OCI-LY1 (cell line): ENCODE results near the gene FBXO36.

ENCODE experiments used
- H2AFZ ChIP-seq: fragments of 200-600 bp; sonication (generic), shearing (Covaris generic); 2 replicates; pipeline ENCODE4 v1.6.0; 2014; ENCODE audit warnings: antibody characterized with exemption, mild to moderate bottlenecking, low read length
- H3F3A ChIP-seq: fragments of 200-600 bp; sonication (generic), shearing (Covaris generic); 2 replicates; pipeline ENCODE4 v1.6.0; 2014; ENCODE audit warnings: mild to moderate bottlenecking, antibody characterized with exemption, low read length, moderate library complexity; ENCODE audit not compliant: insufficient read depth
- H3K27ac ChIP-seq: fragments of 200-600 bp; sonication (generic); 2 replicates; pipeline ENCODE4 v1.5.1; 2014; ENCODE audit warnings: low read length, mixed run types, mild to moderate bottlenecking, low read depth; ENCODE audit not compliant: poor library complexity, severe bottlenecking
- H3K27me3 ChIP-seq: fragments of 200-600 bp; sonication (generic); 2 replicates; pipeline ENCODE4 v1.6.0; 2014; ENCODE audit warnings: antibody characterized with exemption, mild to moderate bottlenecking, low read length, moderate library complexity; ENCODE audit not compliant: insufficient read depth
- H3K36me3 ChIP-seq: fragments of 200-600 bp; sonication (generic); 2 replicates; pipeline ENCODE4 v1.6.1; 2014; ENCODE audit warnings: mild to moderate bottlenecking, antibody characterized with exemption, low read length, moderate library complexity, mixed read lengths; ENCODE audit not compliant: insufficient read depth
- H3K4me1 ChIP-seq: fragments of 200-600 bp; sonication (generic); 2 replicates; pipeline ENCODE4 v1.5.1; 2014; ENCODE audit warnings: mild to moderate bottlenecking, low read length, moderate library complexity; ENCODE audit not compliant: insufficient read depth, severe bottlenecking
- H3K4me2 ChIP-seq: fragments of 200-600 bp; sonication (generic), shearing (Covaris generic); 2 replicates; pipeline ENCODE4 v1.6.1; 2014; ENCODE audit warnings: low read length
- H3K4me3 ChIP-seq: fragments of 200-600 bp; sonication (generic); 2 replicates; pipeline ENCODE4 v1.5.1; 2014; ENCODE audit warnings: low read length, low read depth, mild to moderate bottlenecking, mixed read lengths; ENCODE audit not compliant: poor library complexity, severe bottlenecking
- H3K79me2 ChIP-seq: fragments of 200-600 bp; shearing (Covaris generic); 2 replicates; pipeline ENCODE4 v1.6.1; 2016; ENCODE audit warnings: mixed run types, low read length, mixed read lengths; ENCODE audit not compliant: insufficient read depth
- H3K9ac ChIP-seq: fragments of 200-600 bp; sonication (generic), shearing (Covaris generic); 2 replicates; pipeline ENCODE4 v1.6.1; 2014; ENCODE audit warnings: mild to moderate bottlenecking, low read length, mixed read lengths
- H3K9me2 ChIP-seq: fragments of 200-600 bp; sonication (generic), shearing (Covaris generic); 2 replicates; pipeline ENCODE4 v1.6.1; 2014; ENCODE audit warnings: low read depth, mild to moderate bottlenecking, low read length, mixed read lengths
- H3K9me3 ChIP-seq: fragments of 200-600 bp; shearing (Covaris generic); 2 replicates; pipeline ENCODE4 v1.6.1; 2014; ENCODE audit warnings: low read length, mixed read lengths
- H4K20me1 ChIP-seq: fragments of 200-600 bp; sonication (generic), shearing (Covaris generic); 2 replicates; pipeline ENCODE4 v1.6.0; 2016; ENCODE audit warnings: mild to moderate bottlenecking, low read length; ENCODE audit not compliant: insufficient read depth
- EZH2 ChIP-seq: fragments of 200-600 bp; sonication (generic), shearing (Covaris generic); IDR thresholded peaks from 2 replicates; pipeline ENCODE4 v1.8.0; 2017; ENCODE audit warnings: borderline replicate concordance, mixed run types, mild to moderate bottlenecking, antibody characterized with exemption, low read length, moderate library complexity, mixed read lengths
- TF ChIP-seq, protein P1 (sequence below): fragments of 200-600 bp; sonication (generic), shearing (Covaris generic); IDR thresholded peaks from 2 replicates; pipeline ENCODE4 v1.5.1; 2017; ENCODE audit warnings: mild to moderate bottlenecking, antibody characterized with exemption, low read length, moderate library complexity, mixed read lengths

Gene FBXO36

DNA sequence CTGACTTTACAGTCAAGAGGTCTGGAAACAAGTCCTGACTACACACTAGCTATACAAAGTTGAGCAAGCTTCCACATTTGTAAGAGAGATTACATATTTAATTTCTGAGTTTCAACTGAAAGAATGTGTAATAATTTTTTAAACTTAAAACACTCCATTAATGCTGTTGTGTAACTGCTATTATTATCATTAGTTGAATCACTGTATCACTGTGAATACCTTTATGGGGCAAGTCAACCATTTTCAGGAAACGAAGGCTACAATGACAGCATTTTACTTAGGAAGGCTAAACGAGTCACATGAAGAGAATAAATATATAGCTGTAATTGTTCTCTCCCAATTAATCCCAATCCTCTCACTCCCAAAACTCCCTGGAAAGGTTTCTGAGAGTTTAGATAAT is 46.8 kb upstream of the FBXO36 start:
- Histone ChIP-seq H3K9me3 (no peaks in the 10 kb centered on the region), H3K27ac (no peak overlapping the region), H3K4me2 (no peak overlapping the region), H3K4me1 (peaks cover 5% of the 10 kb centered on the region), H3K9ac (no peak overlapping the region), H3K9me2 (no peaks in the 10 kb centered on the region), H3K79me2 (peaks cover 19% of the 10 kb centered on the region; the same call in 1 of the 2 replicates), H4K20me1 (no peaks in the 10 kb centered on the region), H3F3A (no peaks in the 10 kb centered on the region), H3K4me3 (no peak overlapping the region), H2AFZ (no peak overlapping the region), H3K36me3 (peaks cover 46% of the 10 kb centered on the region), H3K27me3 (no peaks in the 10 kb centered on the region)
- no peak for TF ChIP-seq EZH2
- TF ChIP-seq, protein P1, sequence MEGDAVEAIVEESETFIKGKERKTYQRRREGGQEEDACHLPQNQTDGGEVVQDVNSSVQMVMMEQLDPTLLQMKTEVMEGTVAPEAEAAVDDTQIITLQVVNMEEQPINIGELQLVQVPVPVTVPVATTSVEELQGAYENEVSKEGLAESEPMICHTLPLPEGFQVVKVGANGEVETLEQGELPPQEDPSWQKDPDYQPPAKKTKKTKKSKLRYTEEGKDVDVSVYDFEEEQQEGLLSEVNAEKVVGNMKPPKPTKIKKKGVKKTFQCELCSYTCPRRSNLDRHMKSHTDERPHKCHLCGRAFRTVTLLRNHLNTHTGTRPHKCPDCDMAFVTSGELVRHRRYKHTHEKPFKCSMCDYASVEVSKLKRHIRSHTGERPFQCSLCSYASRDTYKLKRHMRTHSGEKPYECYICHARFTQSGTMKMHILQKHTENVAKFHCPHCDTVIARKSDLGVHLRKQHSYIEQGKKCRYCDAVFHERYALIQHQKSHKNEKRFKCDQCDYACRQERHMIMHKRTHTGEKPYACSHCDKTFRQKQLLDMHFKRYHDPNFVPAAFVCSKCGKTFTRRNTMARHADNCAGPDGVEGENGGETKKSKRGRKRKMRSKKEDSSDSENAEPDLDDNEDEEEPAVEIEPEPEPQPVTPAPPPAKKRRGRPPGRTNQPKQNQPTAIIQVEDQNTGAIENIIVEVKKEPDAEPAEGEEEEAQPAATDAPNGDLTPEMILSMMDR: no peak

DNA sequence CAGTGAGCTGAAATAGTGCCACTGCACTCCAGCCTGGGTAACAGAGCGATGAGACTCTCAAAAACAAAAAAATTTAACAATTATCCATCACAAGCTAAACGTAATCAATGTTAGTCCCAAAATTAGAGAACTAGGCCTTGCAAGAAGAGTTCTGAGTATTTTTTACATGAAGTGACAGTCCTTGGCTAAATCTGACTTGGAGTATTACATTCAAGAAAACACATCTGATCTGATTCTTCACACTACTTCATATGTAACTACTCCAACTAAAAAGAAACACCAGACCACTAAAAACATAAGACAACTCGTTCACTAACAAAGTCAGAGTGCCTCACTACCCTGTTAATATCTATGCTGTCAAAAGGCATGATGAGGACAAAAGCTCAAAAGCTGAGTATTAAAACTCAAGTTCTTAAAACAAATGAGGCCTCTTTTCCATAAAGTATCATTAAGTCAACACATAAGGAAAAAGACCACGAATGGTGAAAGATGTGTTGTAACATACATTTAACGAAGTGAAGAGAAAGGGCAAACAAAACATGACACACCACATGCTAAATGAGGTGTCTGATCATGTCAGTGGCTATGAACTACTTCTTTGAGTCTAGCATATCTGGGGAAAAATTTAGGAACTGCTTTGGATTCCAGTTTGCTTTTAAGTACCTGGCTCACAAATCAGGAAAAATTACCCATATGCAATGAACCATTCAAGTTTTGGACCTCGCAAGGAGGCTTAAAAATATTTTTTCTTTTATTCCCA is 42.9 kb upstream of the FBXO36 start:
- TF ChIP-seq, protein P1: no peak
- no peak for TF ChIP-seq EZH2
- Histone ChIP-seq H3K79me2 (peaks cover 29% of the 10 kb centered on the region), H3F3A (no peaks in the 10 kb centered on the region)

DNA sequence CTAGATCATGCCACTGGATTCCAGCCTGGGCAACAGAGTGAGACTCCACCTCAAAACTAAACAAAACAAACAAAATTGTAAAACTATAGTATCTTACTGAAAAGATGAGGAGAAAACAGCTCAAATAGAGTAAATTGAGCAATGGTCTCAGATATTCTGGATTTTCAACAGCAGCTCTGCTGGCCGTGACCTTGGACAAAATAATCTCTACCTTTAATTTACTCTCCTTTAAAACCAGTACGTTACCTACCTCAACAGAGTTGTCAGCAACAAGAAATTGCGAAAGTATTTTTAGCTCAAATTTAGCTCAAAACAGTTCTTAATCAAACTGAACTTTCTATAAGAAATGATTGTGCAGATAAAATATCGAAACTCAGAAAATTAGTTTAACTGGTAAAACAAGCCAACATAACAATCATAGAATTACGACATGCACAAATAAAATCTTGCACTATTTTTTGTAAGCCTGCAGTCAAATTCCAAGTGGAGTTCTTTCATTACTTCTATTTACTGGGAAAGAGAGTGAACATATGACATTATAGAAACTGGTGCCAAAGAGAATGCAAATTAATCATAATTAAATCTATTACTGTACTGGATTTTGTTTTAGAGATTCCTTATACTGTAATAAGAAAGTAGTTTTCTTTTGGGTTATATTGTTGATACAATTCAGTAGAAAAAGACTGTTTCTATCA is 41.3 kb upstream of the FBXO36 start:
- no peak overlapping the region for H3K27ac ChIP-seq
- TF ChIP-seq, protein P1: no peak
- no peak for TF ChIP-seq EZH2

More for the DNA sequence above, 42.9 kb upstream of the FBXO36 start:
- H3K27ac ChIP-seq: no peak overlapping the region
- no peaks in the 10 kb centered on the region for H3K9me2 ChIP-seq
- no peak overlapping the region for H3K4me3 ChIP-seq
- no peak overlapping the region for H3K9ac ChIP-seq
- H2AFZ ChIP-seq: no peak overlapping the region
- peaks cover 38% of the 10 kb centered on the region for H3K36me3 ChIP-seq
- H3K27me3 ChIP-seq: no peaks in the 10 kb centered on the region
- H4K20me1 ChIP-seq: no peaks in the 10 kb centered on the region
- H3K4me1 ChIP-seq: no peaks in the 10 kb centered on the region
- no peaks in the 10 kb centered on the region for H3K9me3 ChIP-seq
- no peak overlapping the region for H3K4me2 ChIP-seq

More for the DNA sequence above, 41.3 kb upstream of the FBXO36 start:
- no peak overlapping the region for H3K4me2 ChIP-seq
- H3K27me3 ChIP-seq: no peaks in the 10 kb centered on the region
- H3K4me1 ChIP-seq: no peaks in the 10 kb centered on the region
- no peak overlapping the region for H2AFZ ChIP-seq
- H3F3A ChIP-seq: no peaks in the 10 kb centered on the region
- no peaks in the 10 kb centered on the region for H3K9me2 ChIP-seq
- H3K9me3 ChIP-seq: no peaks in the 10 kb centered on the region
- peaks cover 35% of the 10 kb centered on the region for H3K79me2 ChIP-seq
- no peak overlapping the region for H3K9ac ChIP-seq
- no peaks in the 10 kb centered on the region for H4K20me1 ChIP-seq
- H3K36me3 ChIP-seq: peaks cover 38% of the 10 kb centered on the region
- H3K4me3 ChIP-seq: no peak overlapping the region
